HUES48 (cell line): ENCODE measurements around the gene MTCH1.
"Not testable (repeated sequence)": the region's sequence is repeated elsewhere in the genome, so short reads cannot be mapped to it uniquely, and the experiment has no call there.

Experiments
- H3K27ac ChIP-seq: one replicate; pipeline ENCODE4 v1.7.0; 2013; ENCODE audit warnings: low read depth, low read length, inconsistent platforms
- H3K27me3 ChIP-seq: 2 replicates; pipeline ENCODE4 v1.6.1; 2013; ENCODE audit warnings: mild to moderate bottlenecking, low read length; ENCODE audit not compliant: control insufficient read depth, insufficient read depth
- H3K36me3 ChIP-seq: 2 replicates; pipeline ENCODE4 v1.6.1; 2013; ENCODE audit warnings: low read length; ENCODE audit not compliant: control insufficient read depth, insufficient read depth
- H3K4me1 ChIP-seq: 2 replicates; pipeline ENCODE4 v1.6.1; 2013; ENCODE audit warnings: mild to moderate bottlenecking, low read length; ENCODE audit not compliant: control insufficient read depth, insufficient read depth
- H3K4me3 ChIP-seq: 2 replicates; pipeline ENCODE4 v1.5.1; 2013; ENCODE audit warnings: mild to moderate bottlenecking, low read depth, low read length
- H3K9ac ChIP-seq: 2 replicates; pipeline ENCODE4 v1.6.1; 2013; ENCODE audit warnings: mild to moderate bottlenecking, low read depth, low read length, moderate library complexity
- H3K9me3 ChIP-seq: 2 replicates; pipeline ENCODE4 v1.6.1; 2013; ENCODE audit warnings: low read length; ENCODE audit not compliant: control insufficient read depth, insufficient read depth

MTCH1 gene

DNA sequence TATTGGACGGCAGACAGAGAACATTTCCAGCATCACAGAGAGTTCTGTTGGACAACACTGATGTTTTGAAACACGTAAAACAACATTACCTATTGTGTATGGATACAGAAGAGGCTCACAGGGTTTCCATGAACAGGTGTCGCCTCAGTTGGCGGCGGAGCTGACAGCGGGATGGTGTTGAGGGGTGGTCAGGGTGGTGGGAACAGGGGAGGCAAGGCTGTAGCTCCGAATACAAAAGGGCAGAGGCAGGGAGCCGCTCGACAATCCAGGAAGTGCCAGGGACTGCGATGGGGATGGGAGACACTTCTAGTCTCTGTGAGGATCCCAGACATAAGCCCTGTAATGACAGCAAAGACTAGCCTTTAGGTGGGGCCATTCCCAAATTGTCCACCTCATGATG is 46.0 kb downstream of the MTCH1 start:
- H3K4me1 ChIP-seq = no peaks in the 10 kb centered on the region

DNA sequence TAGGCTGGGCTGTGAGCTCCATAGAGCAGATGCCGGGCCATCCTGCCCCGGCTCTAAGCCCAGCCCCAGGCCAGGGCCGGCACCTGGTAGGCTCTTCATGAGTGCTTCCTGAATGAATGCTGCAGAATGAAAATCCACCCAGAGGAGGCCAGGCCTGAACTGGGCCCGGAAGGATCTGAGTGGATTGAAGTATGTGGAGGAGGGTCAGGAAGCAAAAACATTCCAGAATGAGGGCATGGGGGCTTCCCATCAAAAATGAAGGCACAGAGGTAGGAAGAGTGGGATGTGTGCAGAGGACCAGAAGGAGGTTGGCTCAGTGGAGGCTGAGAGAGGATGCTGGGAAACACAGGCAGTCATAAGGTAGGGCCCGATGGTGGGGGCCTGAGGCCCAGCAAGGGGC is 47.0 kb downstream of the MTCH1 start:
- not testable (repeated sequence) for H3K4me3 ChIP-seq, H3K4me1 ChIP-seq, H3K36me3 ChIP-seq, H3K9me3 ChIP-seq, H3K27ac ChIP-seq, H3K27me3 ChIP-seq, H3K9ac ChIP-seq

More for the DNA sequence above, 46.0 kb downstream of the MTCH1 start:
- Histone ChIP-seq H3K9me3 (peaks cover 7% of the 10 kb centered on the region; the same call in 1 of the 2 replicates), H3K27me3 (no peaks in the 10 kb centered on the region), H3K4me3 (no peak overlapping the region), H3K9ac (no peak overlapping the region), H3K27ac (no peak overlapping the region), H3K36me3 (no peaks in the 10 kb centered on the region)

DNA sequence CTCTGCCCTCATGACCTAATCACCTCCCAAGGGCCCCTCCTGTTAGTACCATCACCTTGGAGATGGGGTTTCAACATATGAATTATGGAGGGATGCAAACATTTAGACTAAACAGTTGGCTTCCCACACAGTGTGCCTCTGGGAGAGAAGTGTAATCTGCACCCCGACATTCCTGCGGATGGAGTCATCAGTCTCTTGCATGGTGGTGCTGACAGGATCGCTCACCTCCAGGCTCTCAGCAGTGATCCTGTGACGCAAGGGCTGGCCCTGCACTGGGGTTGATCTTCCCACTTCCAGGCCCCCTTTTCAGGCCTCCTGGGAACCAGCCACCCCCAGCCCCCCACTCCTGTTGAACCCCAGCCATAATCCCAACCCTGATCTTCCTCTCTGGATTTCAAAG is 47.5 kb downstream of the MTCH1 start:
- Histone ChIP-seq H3K4me3 (no peak overlapping the region), H3K9me3 (peaks cover 7% of the 10 kb centered on the region; the same call in 1 of the 2 replicates), H3K36me3 (no peaks in the 10 kb centered on the region), H3K9ac (no peak overlapping the region), H3K4me1 (no peaks in the 10 kb centered on the region), H3K27me3 (no peaks in the 10 kb centered on the region), H3K27ac (no peak overlapping the region)

DNA sequence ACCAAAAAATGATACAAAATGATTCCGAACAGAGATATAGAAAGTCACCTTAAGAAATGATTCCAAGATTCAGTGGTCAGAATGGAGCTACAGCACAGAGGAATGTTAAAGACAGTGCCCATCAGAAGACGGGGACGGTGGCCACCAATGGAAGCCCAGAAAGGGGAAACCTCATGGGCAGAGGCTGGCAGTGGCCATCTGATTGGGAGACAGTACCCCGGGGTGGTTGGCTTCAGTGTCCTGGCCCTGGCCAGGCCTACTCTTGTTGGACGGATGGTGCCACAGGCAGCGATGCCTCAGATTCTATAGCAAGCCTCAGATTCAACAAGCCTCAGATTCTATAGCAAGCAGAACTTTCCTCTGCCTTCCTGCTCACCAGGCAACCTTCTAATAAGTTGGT is 48.1 kb downstream of the MTCH1 start:
- H3K9me3 ChIP-seq = peaks cover 7% of the 10 kb centered on the region; the same call in 1 of the 2 replicates
- no peak overlapping the region for H3K27ac ChIP-seq
- no peak overlapping the region for H3K9ac ChIP-seq
- no peak overlapping the region for H3K4me3 ChIP-seq
- H3K27me3 ChIP-seq = no peaks in the 10 kb centered on the region
- H3K4me1 ChIP-seq = no peaks in the 10 kb centered on the region
- no peaks in the 10 kb centered on the region for H3K36me3 ChIP-seq

DNA sequence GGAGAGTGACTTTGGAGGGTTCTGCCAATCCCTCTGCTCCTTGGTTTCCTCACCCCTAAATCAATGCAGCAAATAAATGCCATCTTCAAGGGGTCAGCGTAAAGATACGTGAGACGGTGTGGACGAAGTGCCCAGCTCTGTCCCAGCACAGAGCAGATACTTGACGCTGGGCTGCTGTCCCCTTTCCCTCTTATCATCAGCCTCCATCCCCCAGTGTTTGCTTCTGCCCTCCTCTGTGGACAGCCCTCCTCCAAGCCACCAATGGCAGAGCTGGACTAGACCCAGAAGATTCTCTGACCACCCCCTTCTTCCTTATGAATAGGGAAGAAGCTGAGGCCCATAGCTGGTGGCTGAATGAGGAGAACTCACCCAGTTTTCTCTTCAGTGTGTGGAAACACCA is 49.2 kb downstream of the MTCH1 start:
- H3K4me1 ChIP-seq = no peaks in the 10 kb centered on the region
- H3K9me3 ChIP-seq = peaks cover 7% of the 10 kb centered on the region; the same call in 1 of the 2 replicates
- H3K9ac ChIP-seq = no peak overlapping the region
- no peak overlapping the region for H3K27ac ChIP-seq
- H3K36me3 ChIP-seq = no peaks in the 10 kb centered on the region
- H3K4me3 ChIP-seq = no peak overlapping the region
- no peaks in the 10 kb centered on the region for H3K27me3 ChIP-seq

DNA sequence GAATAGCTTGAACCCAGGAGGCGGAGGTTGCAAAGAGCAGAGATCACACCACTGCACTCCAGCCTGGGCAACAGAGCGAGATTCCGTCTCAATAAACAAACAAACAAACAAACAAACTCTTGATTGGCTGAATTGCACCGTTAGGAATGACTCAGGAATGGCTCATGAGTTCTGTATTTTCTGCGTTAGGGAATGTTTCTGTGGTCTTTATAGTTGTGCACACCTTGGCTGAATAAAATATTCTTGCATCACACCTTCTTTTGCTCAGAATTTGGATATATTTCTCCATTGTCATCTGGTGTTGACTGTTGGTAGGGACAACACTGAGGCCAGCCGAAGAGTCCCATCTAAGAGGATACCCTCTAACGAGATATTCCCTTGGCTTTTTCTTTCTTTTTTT is 51.1 kb downstream of the MTCH1 start:
- H3K4me3 ChIP-seq = no peak overlapping the region
- H3K27ac ChIP-seq = no peak overlapping the region
- H3K9me3 ChIP-seq = no peaks in the 10 kb centered on the region
- no peaks in the 10 kb centered on the region for H3K36me3 ChIP-seq
- no peaks in the 10 kb centered on the region for H3K4me1 ChIP-seq
- no peak overlapping the region for H3K9ac ChIP-seq
- no peaks in the 10 kb centered on the region for H3K27me3 ChIP-seq

DNA sequence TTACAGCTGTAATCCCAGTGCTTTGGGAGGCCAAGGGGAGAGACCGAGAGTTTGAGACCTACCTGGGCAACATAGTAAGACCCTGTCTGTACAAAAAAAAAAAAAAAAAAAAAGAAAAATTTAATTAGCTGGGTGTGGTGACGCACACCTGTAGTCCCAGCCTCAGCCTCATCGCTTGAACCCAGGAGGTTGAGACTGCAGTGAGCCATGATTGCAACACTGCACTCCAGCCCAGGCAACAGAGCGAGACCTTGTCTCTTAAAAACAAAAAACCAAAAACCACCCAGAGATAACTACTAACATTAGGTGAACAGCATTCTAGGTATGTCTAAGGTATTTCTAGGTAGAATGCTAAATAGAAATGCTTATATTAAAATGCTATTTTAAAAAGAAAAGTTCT is 52.5 kb downstream of the MTCH1 start:
- no peaks in the 10 kb centered on the region for H3K36me3 ChIP-seq
- no peaks in the 10 kb centered on the region for H3K4me1 ChIP-seq
- H3K9ac ChIP-seq = no peak overlapping the region
- no peaks in the 10 kb centered on the region for H3K9me3 ChIP-seq
- no peaks in the 10 kb centered on the region for H3K27me3 ChIP-seq
- H3K27ac ChIP-seq = no peak overlapping the region
- H3K4me3 ChIP-seq = no peak overlapping the region

DNA sequence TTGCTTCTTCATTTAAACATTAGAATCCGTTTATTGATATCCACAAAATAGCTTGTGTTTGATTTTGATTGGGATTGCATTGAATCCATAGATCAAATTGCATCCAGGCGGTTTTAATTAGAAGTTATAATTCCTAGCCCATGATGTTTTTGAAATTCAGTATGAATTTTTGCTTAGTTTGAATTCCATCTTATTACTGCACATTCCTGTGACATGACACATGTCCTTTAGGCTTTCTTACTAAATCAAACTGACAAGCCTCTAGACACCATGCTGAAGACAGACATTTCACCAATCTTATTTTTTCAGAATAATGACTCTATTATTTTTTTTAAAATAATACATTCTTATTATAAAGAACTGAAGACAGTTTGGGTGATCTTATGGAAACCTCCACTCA is 52.9 kb downstream of the MTCH1 start:
- Histone ChIP-seq H3K27ac (no peak overlapping the region), H3K4me1 (no peaks in the 10 kb centered on the region), H3K4me3 (no peak overlapping the region), H3K9me3 (no peaks in the 10 kb centered on the region), H3K9ac (no peak overlapping the region), H3K27me3 (no peaks in the 10 kb centered on the region), H3K36me3 (no peaks in the 10 kb centered on the region)

DNA sequence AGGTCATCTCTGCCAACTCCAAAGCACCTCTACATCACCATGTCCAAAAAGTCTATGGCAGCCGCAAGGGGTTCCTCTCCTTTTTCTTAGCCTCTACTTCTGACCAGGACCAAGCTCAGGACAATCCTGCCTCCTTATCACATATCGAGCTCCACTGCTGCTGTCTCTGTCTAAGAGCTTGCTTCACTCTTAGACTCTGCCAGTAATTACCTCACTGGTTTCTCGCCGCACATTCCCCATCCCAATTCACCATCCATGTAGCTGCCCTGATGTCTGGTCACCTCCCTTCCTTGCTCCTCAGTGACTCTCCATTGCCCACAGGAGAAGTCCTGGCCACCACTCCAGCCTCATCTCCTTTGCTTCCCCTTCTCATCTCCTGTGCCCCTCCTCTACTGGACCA is 55.5 kb downstream of the MTCH1 start:
- Histone ChIP-seq H3K4me1 (no peaks in the 10 kb centered on the region), H3K9ac (no peak overlapping the region), H3K9me3 (no peaks in the 10 kb centered on the region), H3K4me3 (no peak overlapping the region), H3K36me3 (no peaks in the 10 kb centered on the region), H3K27me3 (no peaks in the 10 kb centered on the region), H3K27ac (no peak overlapping the region)

DNA sequence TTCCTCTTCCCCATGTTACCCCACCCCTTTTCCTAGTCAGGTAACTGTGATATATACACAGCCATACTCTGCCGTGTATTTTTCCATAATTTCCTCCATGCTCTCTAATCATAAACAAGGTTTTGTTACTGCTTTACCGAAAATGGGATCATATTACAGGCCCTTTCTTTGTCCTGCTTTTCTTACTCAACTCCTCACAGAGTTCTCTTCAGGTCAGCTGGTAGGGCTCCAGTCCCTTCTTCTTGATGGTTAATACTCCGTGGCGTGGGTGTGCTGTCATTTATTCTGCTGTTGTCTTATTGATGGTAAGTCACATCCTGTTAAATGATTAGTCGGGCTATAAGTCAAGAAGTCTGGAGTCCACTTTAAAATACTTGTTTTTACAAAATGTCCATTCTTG is 56.4 kb downstream of the MTCH1 start:
- no peak overlapping the region for H3K27ac ChIP-seq
- H3K9ac ChIP-seq = no peak overlapping the region
- H3K4me3 ChIP-seq = no peak overlapping the region
- no peaks in the 10 kb centered on the region for H3K4me1 ChIP-seq
- no peaks in the 10 kb centered on the region for H3K9me3 ChIP-seq
- H3K27me3 ChIP-seq = no peaks in the 10 kb centered on the region
- no peaks in the 10 kb centered on the region for H3K36me3 ChIP-seq

DNA sequence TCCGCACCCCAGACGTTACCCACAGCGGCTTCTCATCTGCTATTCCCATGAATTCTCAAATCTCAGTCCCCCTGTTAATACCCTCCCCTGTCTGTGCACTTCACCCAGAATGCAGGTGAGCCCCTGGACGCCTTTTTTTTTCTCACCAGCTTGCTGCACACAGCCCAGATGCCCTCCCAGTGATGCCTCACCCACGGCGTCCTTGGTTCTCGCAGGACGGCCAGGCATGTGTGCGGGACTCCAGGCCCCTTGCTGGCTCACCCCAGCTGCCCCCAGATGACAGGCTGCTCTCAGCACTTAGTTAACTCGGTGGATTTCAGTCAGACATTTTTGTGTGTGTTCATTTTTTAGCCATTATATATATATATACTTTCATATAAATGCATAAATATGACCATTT is 56.8 kb downstream of the MTCH1 start:
- Histone ChIP-seq H3K27ac (no peak overlapping the region), H3K27me3 (no peaks in the 10 kb centered on the region), H3K4me3 (no peak overlapping the region), H3K4me1 (no peaks in the 10 kb centered on the region), H3K9me3 (no peaks in the 10 kb centered on the region), H3K9ac (no peak overlapping the region), H3K36me3 (no peaks in the 10 kb centered on the region)

DNA sequence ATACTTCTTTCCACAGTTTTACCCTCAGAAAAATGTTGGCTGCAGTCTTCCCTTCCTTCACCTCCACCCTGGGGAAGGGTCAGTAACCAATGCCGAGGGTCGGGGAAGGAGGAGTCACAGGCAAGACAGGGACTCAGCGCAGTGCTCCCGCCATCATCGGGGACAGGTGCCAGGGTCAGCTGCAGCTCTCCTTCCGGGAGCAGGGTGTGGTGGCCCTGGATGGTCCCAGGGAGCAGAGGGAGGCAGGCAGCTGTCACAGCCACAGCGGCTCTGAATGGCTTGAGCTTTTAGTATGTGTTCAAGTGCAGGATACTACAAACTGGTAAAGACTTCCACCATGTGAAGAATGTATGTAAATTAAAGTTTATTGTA is 57.5 kb downstream of the MTCH1 start:
- Histone ChIP-seq H3K4me3 (no peak overlapping the region), H3K4me1 (no peaks in the 10 kb centered on the region), H3K36me3 (no peaks in the 10 kb centered on the region), H3K9me3 (no peaks in the 10 kb centered on the region), H3K27ac (no peak overlapping the region), H3K9ac (no peak overlapping the region), H3K27me3 (no peaks in the 10 kb centered on the region)
